Tibial nerve (tissue), 4 donors: Measurements from ENCODE around the gene PCBP4. TPM values are rescaled to one million over a fixed set of nuclear protein-coding genes. Genes with fewer than 3 reads are reported as not detected.

Experiments
- DNase-seq, 2 donors: peaks; one replicate each; pipeline ENCODE4 v3.0.0-alpha.2; 2019; ENCODE audit warnings: low spot score in 2 of 2
- H3K27ac ChIP-seq, 4 donors: fragments of 200-600 bp; sonication (generic) in 3 of 4; one replicate each; pipeline ENCODE4 v1.5.1; 2017 to 2019; ENCODE audit warnings: mild to moderate bottlenecking in 1 of 4
- H3K27me3 ChIP-seq, 2 donors: fragments of 200-600 bp; sonication (generic) in 1 of 2; one replicate each; pipeline versions ENCODE4 v1.5.1 to v1.6.0; 2017 to 2019
- H3K36me3 ChIP-seq, 3 donors: fragments of 200-600 bp; sonication (generic); one replicate each; pipeline ENCODE4 v1.5.1; 2018 to 2019
- H3K4me1 ChIP-seq, 4 donors: fragments of 200-600 bp; sonication (generic) in 3 of 4; one replicate each; pipeline ENCODE4 v1.5.1; 2017 to 2019
- H3K4me3 ChIP-seq, 4 donors: fragments of 200-600 bp; sonication (generic) in 3 of 4; one replicate each; pipeline ENCODE4 v1.5.1; 2017 to 2019; ENCODE audit warnings: mild to moderate bottlenecking in 1 of 4, moderate library complexity in 1 of 4
- H3K9me3 ChIP-seq, 4 donors: fragments of 200-600 bp; sonication (generic) in 3 of 4; one replicate each; pipeline ENCODE4 v1.5.1; 2017 to 2019
- CTCF ChIP-seq, 5 experiments: fragments of 200-600 bp in 3 of 5; fragments of 450-650 bp in 2 of 5; sonication (generic) in 3 of 5; IDR thresholded peaks; one replicate each; pipeline ENCODE4 v1.5.1; 2016 to 2019; ENCODE audit warnings: antibody characterized with exemption in 5 of 5, mild to moderate bottlenecking in 3 of 5, moderate library complexity in 2 of 5
- EP300 ChIP-seq, 2 donors: sonication (generic); formaldehyde crosslinking; IDR thresholded peaks; one replicate each; pipeline ENCODE4 v1.6.1; 2017; ENCODE audit warnings: antibody characterized with exemption in 2 of 2, mild to moderate bottlenecking in 1 of 2
- POLR2A ChIP-seq, 2 donors: fragments of 450-650 bp; IDR thresholded peaks; one replicate each; pipeline ENCODE4 v1.6.1; 2017; ENCODE audit warnings: antibody characterized with exemption in 2 of 2, mild to moderate bottlenecking in 2 of 2, moderate library complexity in 2 of 2
- WGBS, 2 donors: methylation state at CpG; one replicate each; pipeline ENCODE4 v1.1.5; 2018; 5-methylcytosine and 5-hydroxymethylcytosine counted together
- total RNA-seq, 4 donors: library from RNA; depleted of rRNA; stranded (reverse); fragments of >200 nt; gene quantifications; one replicate each; pipeline ENCODE4 v1.1.0, GENCODE V29; 2016

Gene PCBP4
- total RNA-seq, 4 donors from 2014 or later, result 838 to 1,216 (median 1,000) TPM

GRCh38 chr3:51955893-51956770 is 11.1 kb downstream of the PCBP4 start:
- H3K27me3 ChIP-seq, result no peaks in the 10 kb centered on the region
- TF ChIP-seq CTCF (IDR thresholded peaks at IDR 0.05), result peak; percentile 21 to 81 (median 48)
- peak in 1 of 2 donors; percentile 25 for TF ChIP-seq EP300 (IDR thresholded peaks at IDR 0.05)
- peak in 1 of 2 donors; percentile 17 for TF ChIP-seq POLR2A (IDR thresholded peaks at IDR 0.05)
- H3K27ac ChIP-seq, result peak overlapping the region; percentile 38 to 89 (median 82)
- peaks cover 0 to 41% (median 0%) of the 10 kb centered on the region in 3 donors for H3K36me3 ChIP-seq
- peaks cover 0 to 27% (median 10%) of the 10 kb centered on the region in 4 donors for H3K4me1 ChIP-seq
- H3K9me3 ChIP-seq, result no peaks in the 10 kb centered on the region
- no peak for DNase-seq
- H3K4me3 ChIP-seq, result peak overlapping the region; percentile 19 to 58 (median 46)
- 3 to 9% methylated on average over 13 to 84 of the region's 97 CpGs for WGBS, 2 donors

GRCh38 chr3:51955175-51955892 is 11.9 kb downstream of the PCBP4 start, which contains the start of gene GPR62:
Gene GPR62 (plus strand): TSS chr3:51955381. CDS start chr3:51955653, 272 bp downstream.
- H3K4me3 ChIP-seq, result peak within 1 kb of the TSS; percentile 19 to 58 (median 46)
- no peaks in the 10 kb centered on the region for H3K9me3 ChIP-seq
- TF ChIP-seq POLR2A (IDR thresholded peaks at IDR 0.05) (no peak), EP300 (IDR thresholded peaks at IDR 0.05) (no peak)
- 48 to 50% methylated on average over 9 to 30 of the region's 33 CpGs for WGBS, 2 donors
- H3K36me3 ChIP-seq, result peaks cover 0 to 33% (median 0%) of the 10 kb centered on the region in 3 donors
- no peaks in the 10 kb centered on the region for H3K27me3 ChIP-seq
- peaks cover 0 to 23% (median 10%) of the 10 kb centered on the region in 4 donors for H3K4me1 ChIP-seq
- H3K27ac ChIP-seq, result peak within 1 kb of the TSS; percentile 38 to 89 (median 82)
- DNase-seq, result no peak

GRCh38 chr3:51954713-51955112 is 12.5 kb downstream of the PCBP4 start:
- 87 to 100% methylated on average over 1 of the region's 1 CpG for WGBS, 2 donors
- no peaks in the 10 kb centered on the region for H3K27me3 ChIP-seq
- DNase-seq, result no peak
- TF ChIP-seq EP300 (IDR thresholded peaks at IDR 0.05) (no peak), CTCF (IDR thresholded peaks at IDR 0.05) (no peak), POLR2A (IDR thresholded peaks at IDR 0.05) (no peak)
- H3K27ac ChIP-seq, result no peak overlapping the region
- H3K4me1 ChIP-seq, result peaks cover 0 to 22% (median 10%) of the 10 kb centered on the region in 4 donors
- H3K9me3 ChIP-seq, result no peaks in the 10 kb centered on the region
- H3K36me3 ChIP-seq, result peaks cover 0 to 27% (median 0%) of the 10 kb centered on the region in 3 donors
- H3K4me3 ChIP-seq, result no peak overlapping the region

- Histone ChIP-seq H3K4me1 (peaks cover 0 to 22% (median 10%) of the 10 kb centered on the region in 4 donors), H3K9me3 (no peaks in the 10 kb centered on the region), H3K4me3 (no peak overlapping the region), H3K27me3 (no peaks in the 10 kb centered on the region), H3K36me3 (peaks cover 0 to 24% (median 0%) of the 10 kb centered on the region in 3 donors), H3K27ac (no peak overlapping the region)
- TF ChIP-seq EP300 (IDR thresholded peaks at IDR 0.05), result no peak
- no peak for TF ChIP-seq CTCF (IDR thresholded peaks at IDR 0.05)
- no peak for TF ChIP-seq POLR2A (IDR thresholded peaks at IDR 0.05)
- no peak for DNase-seq
- 70 to 78% methylated on average over 6 of the region's 6 CpGs for WGBS, 2 donors
Observed at GRCh38 chr3:51954105-51954504, 13.1 kb downstream of the PCBP4 start.

- TF ChIP-seq POLR2A (IDR thresholded peaks at IDR 0.05), result no peak
- TF ChIP-seq CTCF (IDR thresholded peaks at IDR 0.05), result no peak
- TF ChIP-seq EP300 (IDR thresholded peaks at IDR 0.05), result no peak
- WGBS, 2 donors, result 60 to 71% methylated on average over 3 of the region's 3 CpGs
- no peak overlapping the region for H3K27ac ChIP-seq
- H3K36me3 ChIP-seq, result peaks cover 0 to 24% (median 0%) of the 10 kb centered on the region in 3 donors
- DNase-seq, result no peak
- H3K4me1 ChIP-seq, result peaks cover 0 to 22% (median 10%) of the 10 kb centered on the region in 4 donors
- no peak overlapping the region for H3K4me3 ChIP-seq
- H3K9me3 ChIP-seq, result no peaks in the 10 kb centered on the region
- no peaks in the 10 kb centered on the region for H3K27me3 ChIP-seq
Observed at GRCh38 chr3:51953445-51953844, 13.8 kb downstream of the PCBP4 start.
